ENCODE results near the gene APLF.

GRCh38 chr2:68466778-68467076 is 658 bp upstream of the APLF start:
- TF ChIP-seq, protein P1, sequence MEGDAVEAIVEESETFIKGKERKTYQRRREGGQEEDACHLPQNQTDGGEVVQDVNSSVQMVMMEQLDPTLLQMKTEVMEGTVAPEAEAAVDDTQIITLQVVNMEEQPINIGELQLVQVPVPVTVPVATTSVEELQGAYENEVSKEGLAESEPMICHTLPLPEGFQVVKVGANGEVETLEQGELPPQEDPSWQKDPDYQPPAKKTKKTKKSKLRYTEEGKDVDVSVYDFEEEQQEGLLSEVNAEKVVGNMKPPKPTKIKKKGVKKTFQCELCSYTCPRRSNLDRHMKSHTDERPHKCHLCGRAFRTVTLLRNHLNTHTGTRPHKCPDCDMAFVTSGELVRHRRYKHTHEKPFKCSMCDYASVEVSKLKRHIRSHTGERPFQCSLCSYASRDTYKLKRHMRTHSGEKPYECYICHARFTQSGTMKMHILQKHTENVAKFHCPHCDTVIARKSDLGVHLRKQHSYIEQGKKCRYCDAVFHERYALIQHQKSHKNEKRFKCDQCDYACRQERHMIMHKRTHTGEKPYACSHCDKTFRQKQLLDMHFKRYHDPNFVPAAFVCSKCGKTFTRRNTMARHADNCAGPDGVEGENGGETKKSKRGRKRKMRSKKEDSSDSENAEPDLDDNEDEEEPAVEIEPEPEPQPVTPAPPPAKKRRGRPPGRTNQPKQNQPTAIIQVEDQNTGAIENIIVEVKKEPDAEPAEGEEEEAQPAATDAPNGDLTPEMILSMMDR (IDR thresholded peaks at IDR 0.05; ENCODE audit: low read length), result no peak
- no peak for TF ChIP-seq EZH2 (IDR thresholded peaks at IDR 0.05; ENCODE audit: borderline replicate concordance, low read length)
